Small intestine (tissue), 7 donors: Measurements from ENCODE around the gene KMT2D. TPM values are rescaled to one million over a fixed set of nuclear protein-coding genes. Genes with fewer than 3 reads are reported as not detected.
"Not testable (repeated sequence)": the region's sequence is repeated elsewhere in the genome, so short reads cannot be mapped to it uniquely, and the experiment has no call there.

Source experiments
- DNase-seq, 2 donors: peaks; one replicate each; pipeline versions ENCODE4 v3.0.0 to v3.0.0-alpha.2; 2013
- FAIRE-seq: peaks from 2 replicates; lab custom pipeline; 2012; peaks lifted over from hg19 to GRCh38; lab: Jason Lieb, UNC
- H3K27ac ChIP-seq, 3 donors: one replicate each; pipeline ENCODE4 v1.5.1; 2013; ENCODE audit warnings: low read length in 2 of 3, mild to moderate bottlenecking in 2 of 3, control low read depth in 1 of 3, inconsistent platforms in 1 of 3, low read depth in 1 of 3, moderate library complexity in 1 of 3
- H3K27me3 ChIP-seq, 3 donors: one replicate each; pipeline ENCODE4 v1.6.1; 2013; ENCODE audit warnings: low read length in 3 of 3, inconsistent platforms in 1 of 3; ENCODE audit not compliant: control insufficient read depth in 3 of 3, insufficient read depth in 3 of 3
- H3K36me3 ChIP-seq, 3 donors: one replicate each; pipeline ENCODE4 v1.6.1; 2013; ENCODE audit warnings: low read length in 3 of 3, inconsistent platforms in 1 of 3, low read depth in 1 of 3, mild to moderate bottlenecking in 1 of 3, moderate library complexity in 1 of 3; ENCODE audit not compliant: control insufficient read depth in 3 of 3, insufficient read depth in 2 of 3
- H3K4me1 ChIP-seq, 3 donors: one replicate each; pipeline ENCODE4 v1.6.1; 2013; ENCODE audit warnings: low read length in 2 of 3, inconsistent platforms in 1 of 3, low read depth in 1 of 3, mild to moderate bottlenecking in 1 of 3, moderate library complexity in 1 of 3; ENCODE audit not compliant: control insufficient read depth in 3 of 3, insufficient read depth in 2 of 3
- H3K4me3 ChIP-seq, 3 donors: one replicate each; pipeline ENCODE4 v1.5.1; 2013; ENCODE audit warnings: low read length in 3 of 3, control low read depth in 1 of 3, inconsistent platforms in 1 of 3, low read depth in 1 of 3, mild to moderate bottlenecking in 1 of 3, moderate library complexity in 1 of 3
- H3K9me3 ChIP-seq, 2 donors: one replicate each; pipeline ENCODE4 v1.6.1; 2013; ENCODE audit warnings: low read depth in 1 of 2, low read length in 1 of 2; ENCODE audit not compliant: control insufficient read depth in 2 of 2, insufficient read depth in 1 of 2
- WGBS, 3 donors: extraction: QIAGEN DNeasy Blood & Tissue Kit; methylation state at CpG; one replicate each; pipeline ENCODE4 v1.1.7; 2013; 5-methylcytosine and 5-hydroxymethylcytosine counted together
- polyA plus RNA-seq, 4 donors: library from polyadenylated mRNA; stranded (reverse) in 3 of 4; unstranded in 1 of 4; fragments of 200-250 nt in 3 of 4; fragments of 120-200 nt in 1 of 4; gene quantifications; one replicate each; pipeline versions ENCODE4 v1.2.1 to v1.2.3, GENCODE V29; 2013
- donor health status: healthy with polysubstance abuse.
- donor health status: control.
- donor health status: control.
- donor health status: Bipolar disorder and iron deficiency.
- donor health status: healthy.

KMT2D gene
- polyA plus RNA-seq, 4 donors, result 5.4 to 46.5 (median 22.8) TPM

DNA sequence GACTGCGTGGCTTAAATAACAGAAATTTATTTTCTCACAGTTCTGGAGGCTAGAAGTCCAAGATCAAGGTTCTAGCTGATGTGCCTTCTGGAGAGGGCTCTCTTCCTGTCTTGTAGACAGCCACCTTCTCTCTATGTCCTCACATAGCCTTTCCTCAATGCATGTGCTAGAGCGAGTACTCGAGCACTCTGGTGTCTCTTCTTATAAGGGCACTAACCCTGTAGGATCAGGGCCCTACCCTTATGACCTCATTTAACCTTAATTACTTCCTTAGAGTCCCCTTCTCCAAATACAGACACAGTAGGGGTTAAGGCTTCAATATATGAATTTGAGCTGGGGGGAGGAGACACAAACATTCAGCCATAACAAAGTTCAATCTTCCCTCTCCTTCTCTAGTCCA, 23.8 kb upstream of the KMT2D start:
- Histone ChIP-seq H3K4me3 (no peak overlapping the region), H3K9me3 (no peaks in the 10 kb centered on the region), H3K4me1 (peaks cover 0 to 6% (median 0%) of the 10 kb centered on the region in 3 donors), H3K27ac (no peak overlapping the region), H3K36me3 (no peaks in the 10 kb centered on the region), H3K27me3 (peaks cover 0 to 16% (median 3%) of the 10 kb centered on the region in 3 donors)
- FAIRE-seq, result no peak
- 97 to 100% (median 99%) methylated on average over 3 of the region's 3 CpGs for WGBS, 3 donors
- no peak for DNase-seq

- H3K4me1 ChIP-seq, result no peaks in the 10 kb centered on the region
- no peaks in the 10 kb centered on the region for H3K9me3 ChIP-seq
- no peaks in the 10 kb centered on the region for H3K36me3 ChIP-seq
- WGBS, 3 donors, result 42 to 62% (median 59%) methylated on average over 1 of the region's 1 CpG
- FAIRE-seq (no peak), DNase-seq (no peak)
- H3K4me3 ChIP-seq, result no peak overlapping the region
- no peak overlapping the region for H3K27ac ChIP-seq
- H3K27me3 ChIP-seq, result peaks cover 0 to 4% (median 0%) of the 10 kb centered on the region in 3 donors
These were observed 19.2 kb upstream of the KMT2D start for GRCh38 chr12:49079793-49080192.

DNA sequence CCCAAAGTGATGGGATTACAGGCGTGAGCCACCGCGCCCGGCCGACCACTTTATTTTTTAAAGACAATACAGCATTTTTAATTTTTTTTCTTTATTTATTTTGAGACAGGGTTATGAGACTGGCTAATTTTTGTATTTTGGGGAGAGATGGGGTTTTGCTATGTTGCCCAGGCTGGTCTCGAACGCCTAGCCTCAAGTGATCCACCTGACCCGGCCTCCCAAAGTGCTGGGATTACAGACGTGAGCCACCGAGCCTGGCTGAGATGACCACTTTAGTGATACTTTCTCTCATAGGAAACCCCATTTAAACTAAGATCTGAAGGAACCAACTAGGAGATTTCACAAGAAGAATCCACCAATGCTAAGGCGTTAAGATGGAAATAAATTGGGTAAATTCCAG, 10.4 kb upstream of the KMT2D start:
- no peak for DNase-seq
- H3K9me3 ChIP-seq, result no peaks in the 10 kb centered on the region
- WGBS, 3 donors, result 93 to 94% (median 93%) methylated on average over 11 of the region's 11 CpGs
- H3K27me3 ChIP-seq, result peaks cover 0 to 6% (median 0%) of the 10 kb centered on the region in 3 donors
- FAIRE-seq, result no peak
- no peak overlapping the region for H3K4me3 ChIP-seq
- no peaks in the 10 kb centered on the region for H3K36me3 ChIP-seq
- no peak overlapping the region for H3K27ac ChIP-seq
- H3K4me1 ChIP-seq, result peaks cover 0 to 13% (median 4%) of the 10 kb centered on the region in 3 donors

GRCh38 chr12:49069507-49070346, 9.1 kb upstream of the KMT2D start, which contains the start of gene RHEBL1:
RHEBL1 (minus strand) TSS chr12:49069979; CDS start chr12:49069785, 194 bp downstream.
- FAIRE-seq (no peak), DNase-seq (peak; percentile 99)
- peaks cover 0 to 13% (median 4%) of the 10 kb centered on the region in 3 donors for H3K4me1 ChIP-seq
- H3K27me3 ChIP-seq, result peaks cover 0 to 6% (median 0%) of the 10 kb centered on the region in 3 donors
- WGBS, 3 donors, result 0 to 1% (median 0%) methylated on average over 59 to 60 of the region's 60 CpGs
- peak within 1 kb of the TSS; percentile 46 to 84 (median 76) for H3K27ac ChIP-seq
- no peaks in the 10 kb centered on the region for H3K9me3 ChIP-seq
- H3K36me3 ChIP-seq, result no peaks in the 10 kb centered on the region
- H3K4me3 ChIP-seq, result peak within 1 kb of the TSS; percentile 43 to 85 (median 66)

DNA sequence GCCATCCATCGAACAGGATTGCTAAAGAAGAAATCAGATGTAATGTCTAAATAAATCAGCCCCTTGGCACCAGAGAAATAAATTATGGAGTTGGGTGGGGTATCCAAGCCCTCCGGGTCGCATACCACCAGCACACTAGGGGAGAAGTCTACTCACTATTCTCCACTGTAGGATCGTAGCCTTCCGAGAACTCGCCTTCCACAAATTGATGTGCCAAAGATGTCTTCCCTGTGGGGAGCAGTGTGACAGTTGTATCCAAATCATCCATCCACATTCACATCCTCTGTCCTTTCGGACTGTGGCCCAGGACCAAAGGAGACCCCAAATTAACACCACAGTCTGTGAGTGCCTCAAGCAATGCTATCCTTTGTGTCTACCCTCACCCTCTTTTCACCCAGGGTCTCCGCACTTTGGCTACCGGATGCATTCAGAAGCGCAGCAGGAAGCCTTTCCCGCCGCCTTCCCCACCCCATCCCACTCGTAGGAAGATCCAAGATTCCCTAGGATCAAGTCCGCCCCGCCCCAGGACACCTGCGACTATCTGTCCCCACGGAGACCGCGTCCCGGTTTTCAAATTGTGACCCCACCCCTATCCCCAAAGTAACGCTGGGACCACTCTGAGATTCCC, 8.4 kb upstream of the KMT2D start:
- DNase-seq (no peak), FAIRE-seq (no peak)
- peaks cover 0 to 13% (median 4%) of the 10 kb centered on the region in 3 donors for H3K4me1 ChIP-seq
- H3K9me3 ChIP-seq, result no peaks in the 10 kb centered on the region
- H3K27me3 ChIP-seq, result peaks cover 0 to 6% (median 0%) of the 10 kb centered on the region in 3 donors
- 14 to 23% (median 22%) methylated on average over 21 of the region's 21 CpGs for WGBS, 3 donors
- no peaks in the 10 kb centered on the region for H3K36me3 ChIP-seq
- H3K4me3 ChIP-seq, result peak overlapping the region; percentile 43 to 85 (median 66)
- peak overlapping the region in 2 of 3 donors; percentile 76 to 84 for H3K27ac ChIP-seq

GRCh38 chr12:49066120-49066519, 5.5 kb upstream of the KMT2D start:
- Histone ChIP-seq H3K27me3 (peaks cover 0 to 6% (median 0%) of the 10 kb centered on the region in 3 donors), H3K27ac (no peak overlapping the region), H3K9me3 (no peaks in the 10 kb centered on the region), H3K36me3 (no peaks in the 10 kb centered on the region), H3K4me1 (peaks cover 0 to 13% (median 4%) of the 10 kb centered on the region in 3 donors), H3K4me3 (no peak overlapping the region)
- FAIRE-seq (no peak), DNase-seq (no peak)
- 80 to 85% (median 82%) methylated on average over 4 of the region's 4 CpGs for WGBS, 3 donors

GRCh38 chr12:49064767-49065152, 4.2 kb upstream of the KMT2D start:
- no peak overlapping the region for H3K4me3 ChIP-seq
- FAIRE-seq, result no peak
- H3K36me3 ChIP-seq, result no peaks in the 10 kb centered on the region
- DNase-seq, result no peak
- no peaks in the 10 kb centered on the region for H3K9me3 ChIP-seq
- peaks cover 0 to 6% (median 0%) of the 10 kb centered on the region in 3 donors for H3K27me3 ChIP-seq
- peaks cover 0 to 9% (median 4%) of the 10 kb centered on the region in 3 donors for H3K4me1 ChIP-seq
- H3K27ac ChIP-seq, result no peak overlapping the region
- WGBS, 3 donors, result 93 to 95% (median 93%) methylated on average over 5 of the region's 5 CpGs

GRCh38 chr12:49061916-49062315, 1.3 kb upstream of the KMT2D start:
- 92% methylated on average over 17 of the region's 17 CpGs for WGBS, 3 donors
- FAIRE-seq, H3K4me1 ChIP-seq: not testable (repeated sequence)

More at GRCh38 chr12:49061916-49062315, 1.3 kb upstream of the KMT2D start:
- H3K27ac ChIP-seq, H3K4me3 ChIP-seq, H3K36me3 ChIP-seq, H3K27me3 ChIP-seq, DNase-seq, H3K9me3 ChIP-seq: not testable (repeated sequence)
